NCI-H1417 (cell line): ENCODE results near the gene PI4KA.
"Not testable (repeated sequence)": the region's sequence is repeated elsewhere in the genome, so short reads cannot be mapped to it uniquely, and the experiment has no call there.

ENCODE experiments used
- DNase-seq, 3 experiments: peaks; one replicate each; lab custom pipeline; 2025; lab: John Stamatoyannopoulos, UW

PI4KA gene

DNA sequence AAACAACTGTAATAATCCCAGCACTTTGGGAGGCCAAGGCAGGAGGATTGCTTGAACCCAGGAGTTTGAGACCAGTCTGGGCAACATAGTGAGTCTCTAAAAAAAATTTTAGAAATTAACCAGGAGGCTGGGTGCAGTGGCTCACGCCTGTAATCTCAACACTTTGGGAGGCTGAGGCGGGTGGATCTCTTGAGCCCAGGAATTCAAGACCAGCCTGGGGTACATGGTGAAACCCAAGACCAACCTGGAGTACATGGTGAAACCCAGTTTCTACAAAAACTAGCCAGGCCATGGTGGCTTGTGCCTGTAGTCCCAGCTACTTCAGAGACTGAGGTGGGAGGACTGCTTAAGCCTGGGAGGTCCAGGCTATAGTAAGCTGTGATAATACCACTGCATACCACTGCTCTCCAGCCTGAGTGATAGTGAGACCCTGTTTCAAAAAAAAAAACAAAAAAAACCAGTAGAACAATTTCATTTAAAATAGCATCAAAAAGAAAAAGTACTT is 11.2 kb downstream of the PI4KA start:
- DNase-seq = no peak

DNA sequence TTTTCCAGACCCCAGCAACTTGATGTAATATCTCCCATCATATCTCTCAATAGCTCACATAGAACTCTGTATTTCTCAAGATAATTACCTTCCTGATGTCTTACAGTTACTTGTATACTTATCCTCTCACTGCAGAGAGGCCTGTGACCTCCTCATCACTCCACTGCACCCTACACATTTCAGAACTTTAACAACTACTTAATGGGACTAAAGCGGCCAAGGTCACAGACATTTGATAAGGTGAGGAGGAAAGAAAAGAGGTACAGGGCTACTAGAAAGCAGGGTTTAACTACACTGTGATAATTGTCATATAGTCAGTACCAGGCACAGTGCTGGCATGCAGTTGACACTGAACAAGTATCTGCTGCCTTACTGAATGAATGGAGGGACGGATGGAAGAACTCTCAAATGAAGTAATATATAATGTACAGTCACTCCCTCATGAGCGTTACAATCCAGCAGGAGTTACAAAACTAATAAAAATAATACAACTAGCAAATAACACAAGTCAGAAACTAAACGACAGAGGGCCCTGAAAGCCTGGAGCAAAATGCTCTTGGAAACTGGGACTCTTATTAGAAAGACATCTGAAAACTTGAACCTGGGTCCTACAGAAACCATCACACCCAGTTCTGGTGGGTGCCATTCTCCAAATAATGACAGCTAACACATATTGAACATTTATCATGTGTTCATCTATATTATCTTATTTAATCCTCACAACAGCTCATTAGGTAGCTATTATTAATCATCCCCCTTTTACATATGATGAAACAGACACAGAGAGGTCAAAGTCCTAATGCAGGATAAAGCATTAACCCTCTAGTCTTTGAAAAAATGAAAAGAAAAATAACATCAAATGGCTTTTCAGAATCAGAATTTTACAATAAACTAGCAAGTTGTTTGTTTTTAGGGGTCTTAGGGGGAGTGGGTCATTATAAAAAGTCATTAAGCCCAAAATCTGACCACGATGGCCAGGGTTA is 14.3 kb downstream of the PI4KA start:
- no peak for DNase-seq

DNA sequence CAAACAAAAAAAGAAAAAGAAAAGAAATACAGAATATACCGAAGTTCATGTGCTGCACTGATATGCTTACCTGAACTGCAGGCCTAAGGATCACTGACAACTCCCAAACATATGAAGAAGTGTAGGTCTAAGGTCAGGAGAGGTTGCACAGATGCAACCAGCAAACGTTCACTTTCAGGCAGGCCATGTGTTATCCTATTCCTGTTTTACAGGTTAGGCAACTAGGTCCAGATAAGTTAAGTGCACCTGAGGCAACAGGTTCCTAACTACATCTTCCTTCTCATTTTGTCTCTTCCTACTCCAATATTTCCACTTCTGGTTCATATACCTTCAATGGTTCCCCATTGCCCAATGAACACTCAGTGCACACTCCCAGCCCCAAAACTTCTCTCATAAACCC is 15.1 kb downstream of the PI4KA start:
- peak in 1 of 3 experiments; percentile 1 for DNase-seq

- no peak for DNase-seq
These were observed 17.8 kb downstream of the PI4KA start for GRCh38 chr22:20840646-20841371.

GRCh38 chr22:20839837-20840645 is 18.6 kb downstream of the PI4KA start:
- no peak for DNase-seq

GRCh38 chr22:20839354-20839753 is 19.3 kb downstream of the PI4KA start:
- DNase-seq = not testable (repeated sequence)

- DNase-seq = no peak
These were observed 21.4 kb downstream of the PI4KA start for GRCh38 chr22:20836987-20837823.

GRCh38 chr22:20834725-20835124 is 23.9 kb downstream of the PI4KA start:
- no peak for DNase-seq

GRCh38 chr22:20834206-20834605 is 24.4 kb downstream of the PI4KA start:
- no peak for DNase-seq

DNA sequence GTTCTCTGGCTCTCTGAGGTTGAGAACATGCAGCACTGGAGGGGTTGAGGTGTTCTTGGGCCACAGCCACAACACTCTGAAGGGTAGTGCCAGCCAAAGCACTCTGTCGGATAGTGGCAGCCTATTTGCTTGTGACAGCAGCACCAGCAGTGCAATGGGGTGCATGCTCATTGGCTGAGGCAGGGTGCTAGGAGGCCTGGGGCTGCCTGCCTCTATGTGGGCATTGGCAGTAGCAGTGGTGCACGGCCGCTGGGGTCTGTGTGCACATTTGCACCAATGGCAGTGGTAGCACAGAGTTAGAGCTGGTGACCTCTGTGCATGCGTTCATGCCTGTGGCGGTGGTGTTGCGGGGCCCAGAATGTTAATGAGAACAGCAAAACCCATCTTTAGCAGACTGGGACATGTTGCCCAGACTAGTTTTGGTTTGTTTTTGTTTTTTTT is 25.4 kb downstream of the PI4KA start:
- no peak for DNase-seq

GRCh38 chr22:20829491-20830134 is 29.0 kb downstream of the PI4KA start:
- no peak for DNase-seq

GRCh38 chr22:20826373-20827152 is 32.0 kb downstream of the PI4KA start:
- DNase-seq = not testable (repeated sequence)

DNA sequence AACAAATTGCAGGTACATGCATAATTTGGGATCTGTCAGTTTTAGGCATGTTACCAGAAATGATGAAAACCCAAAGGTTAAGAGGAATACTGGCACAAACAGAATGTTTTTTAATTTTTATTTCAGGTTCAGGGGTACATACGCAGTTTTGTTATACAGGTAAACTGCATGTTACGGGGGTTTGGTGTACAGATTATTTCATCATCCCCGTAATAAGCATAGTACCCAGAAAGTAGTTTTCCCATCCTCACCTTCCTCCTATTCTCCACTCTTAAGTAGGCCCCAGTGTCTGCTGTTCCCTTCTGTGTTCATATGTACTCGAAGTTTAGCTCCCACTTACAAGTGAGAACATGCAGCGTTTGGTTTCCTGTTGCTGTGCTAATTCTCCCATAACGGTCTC is 33.0 kb downstream of the PI4KA start:
- DNase-seq = no peak

DNA sequence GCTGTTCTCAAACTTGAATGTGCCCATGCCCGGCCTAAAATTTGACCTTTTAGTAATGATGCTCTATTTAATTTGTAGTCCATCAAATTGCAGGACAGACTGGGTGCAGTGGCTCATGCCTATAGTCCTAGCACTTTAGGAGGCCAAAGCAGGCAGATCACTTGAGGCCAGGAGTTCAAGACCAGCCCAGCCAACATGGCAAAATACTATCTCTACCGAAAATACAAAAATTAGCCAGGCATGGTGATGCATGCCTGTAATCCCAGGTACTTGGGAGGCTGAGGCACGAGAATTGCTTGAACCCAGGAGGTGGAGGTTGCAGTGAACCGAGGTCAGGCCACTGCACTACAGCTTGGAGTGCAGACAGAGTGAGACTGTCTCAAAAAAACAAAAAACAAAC is 33.4 kb downstream of the PI4KA start:
- not testable (repeated sequence) for DNase-seq

- DNase-seq = no peak
These were observed 35.3 kb downstream of the PI4KA start for GRCh38 chr22:20823264-20823663.

- DNase-seq = no peak
These were observed 36.4 kb downstream of the PI4KA start for GRCh38 chr22:20822240-20822639.

DNA sequence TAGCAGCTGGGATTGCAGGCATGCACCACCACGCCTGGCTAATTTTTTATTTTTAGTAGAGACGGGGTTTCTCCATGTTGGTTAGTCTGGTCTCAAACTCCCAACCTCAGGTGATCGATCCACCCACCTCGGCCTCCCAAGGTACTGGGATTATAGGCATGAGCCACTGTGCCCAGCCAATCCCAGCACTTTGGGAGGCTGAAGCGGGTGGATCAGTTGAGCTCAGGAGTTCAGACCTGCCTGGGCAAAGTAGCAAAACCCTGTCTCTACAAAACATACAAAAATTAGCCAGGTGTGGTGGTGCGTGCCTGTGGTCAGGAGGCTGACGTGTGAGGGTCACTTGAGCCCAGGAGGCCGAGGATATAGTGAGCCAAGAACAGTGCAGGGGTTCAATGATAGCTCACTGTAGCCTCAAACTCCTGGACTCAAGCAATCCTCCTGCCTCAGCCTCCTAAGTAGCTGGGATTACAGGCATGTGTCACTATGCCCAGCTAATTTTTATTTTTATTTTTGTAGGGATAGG is 36.8 kb downstream of the PI4KA start:
- not testable (repeated sequence) for DNase-seq

DNA sequence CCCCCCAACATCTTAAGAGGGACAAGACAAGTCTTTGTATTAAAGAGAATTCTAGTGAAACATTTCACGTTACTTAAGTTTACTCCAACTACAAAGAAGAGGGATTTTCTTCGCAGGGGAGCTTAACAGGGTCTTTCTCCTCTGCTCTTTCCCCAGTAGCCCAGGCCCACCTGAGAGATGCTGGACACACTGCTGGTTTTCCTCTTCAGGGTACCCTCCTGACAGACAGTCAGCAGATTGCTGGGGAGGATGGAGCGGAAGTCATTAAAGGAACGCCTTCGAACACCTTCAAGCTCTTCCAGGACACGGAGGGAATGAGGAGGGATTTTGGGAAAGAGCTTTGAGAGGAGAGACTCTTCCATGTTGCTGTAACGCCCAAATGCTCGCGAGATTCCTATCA is 39.1 kb downstream of the PI4KA start:
- no peak for DNase-seq

DNA sequence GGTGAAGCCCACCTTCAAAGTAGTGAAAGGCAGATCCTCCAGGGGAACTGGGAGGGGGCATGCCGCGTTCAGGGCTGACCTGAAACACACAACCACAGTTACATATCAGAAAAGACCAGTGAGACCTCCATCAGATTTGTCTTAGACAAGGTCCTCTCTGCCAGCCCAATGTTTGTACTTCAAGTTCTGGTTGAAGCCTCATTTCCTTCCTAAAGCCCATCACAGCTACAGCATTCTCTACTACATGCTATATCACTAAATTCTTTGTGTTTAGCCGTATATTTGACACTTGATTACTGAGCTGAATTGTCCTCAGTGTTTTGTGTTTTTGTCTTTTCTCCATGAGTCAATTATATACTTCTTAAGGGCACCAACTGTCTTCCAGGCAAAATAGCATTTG is 40.1 kb downstream of the PI4KA start:
- no peak for DNase-seq
